ENCODE measurements around the gene MAPK7. TPM values are rescaled to one million over a fixed set of nuclear protein-coding genes. Genes with fewer than 3 reads are reported as not detected.

MAPK7 gene
- 2.1 and 3.8 TPM in 2 replicates for total RNA-seq (2014; rRNA removed; shearing (Covaris generic))
- 17.4 and 17.7 TPM in 2 replicates for polyA plus RNA-seq (2015; cell fraction: cytosol; rRNA removed)
- 35.9 and 87.0 TPM in 2 replicates for polyA plus RNA-seq (2015; cell fraction: nucleus; rRNA removed)

GRCh38 chr17:19378416-19379360 lies at the start of gene MAPK7:
Gene MAPK7, plus strand, starts transcription at chr17:19378498. Its CDS starts 403 bp downstream, at chr17:19378901.
- DNase-seq (ENCODE audit: low read depth, low spot score): no peak
- in situ Hi-C loops (cut with HindIII; ENCODE audit: low pct_unique_long_range_greater_than_20kb, low sequenced_read_pairs): no loop called here

GRCh38 chr17:19329136-19329535 lies 49.2 kb upstream of the MAPK7 start:
- no peak for DNase-seq (ENCODE audit: low read depth, low spot score)
- in situ Hi-C loops (cut with HindIII; ENCODE audit: low pct_unique_long_range_greater_than_20kb, low sequenced_read_pairs): no loop called here

GRCh38 chr17:19329839-19330238 lies 48.5 kb upstream of the MAPK7 start:
- in situ Hi-C loops (cut with HindIII; ENCODE audit: low pct_unique_long_range_greater_than_20kb, low sequenced_read_pairs): no loop called here

GRCh38 chr17:19330271-19330670 lies 48.0 kb upstream of the MAPK7 start:
- in situ Hi-C loops (cut with HindIII; ENCODE audit: low pct_unique_long_range_greater_than_20kb, low sequenced_read_pairs): no loop called here
- DNase-seq (ENCODE audit: low read depth, low spot score): no peak

More at GRCh38 chr17:19329839-19330238, 48.5 kb upstream of the MAPK7 start:
- DNase-seq (ENCODE audit: low read depth, low spot score): no peak

- no peak for DNase-seq (ENCODE audit: low read depth, low spot score)
- in situ Hi-C loops (cut with HindIII; ENCODE audit: low pct_unique_long_range_greater_than_20kb, low sequenced_read_pairs): no loop called here
Observed at GRCh38 chr17:19331134-19331533, 47.2 kb upstream of the MAPK7 start.

- DNase-seq (ENCODE audit: low read depth, low spot score): no peak
- in situ Hi-C loops (cut with HindIII; ENCODE audit: low pct_unique_long_range_greater_than_20kb, low sequenced_read_pairs): no loop called here
Observed at GRCh38 chr17:19331543-19332245, 46.6 kb upstream of the MAPK7 start.

GRCh38 chr17:19332371-19333131 lies 45.7 kb upstream of the MAPK7 start:
- in situ Hi-C loops (cut with HindIII; ENCODE audit: low pct_unique_long_range_greater_than_20kb, low sequenced_read_pairs): no loop called here
- no peak for DNase-seq (ENCODE audit: low read depth, low spot score)

GRCh38 chr17:19333132-19333440 lies 45.2 kb upstream of the MAPK7 start:
- DNase-seq (ENCODE audit: low read depth, low spot score): no peak
- in situ Hi-C loops (cut with HindIII; ENCODE audit: low pct_unique_long_range_greater_than_20kb, low sequenced_read_pairs): no loop called here

GRCh38 chr17:19333736-19334290 lies 44.5 kb upstream of the MAPK7 start:
- DNase-seq (ENCODE audit: low read depth, low spot score): no peak
- in situ Hi-C loops (cut with HindIII; ENCODE audit: low pct_unique_long_range_greater_than_20kb, low sequenced_read_pairs): no loop called here

GRCh38 chr17:19334331-19334730 lies 44.0 kb upstream of the MAPK7 start:
- in situ Hi-C loops (cut with HindIII; ENCODE audit: low pct_unique_long_range_greater_than_20kb, low sequenced_read_pairs): no loop called here
- no peak for DNase-seq (ENCODE audit: low read depth, low spot score)

- DNase-seq (ENCODE audit: low read depth, low spot score): no peak
- in situ Hi-C loops (cut with HindIII; ENCODE audit: low pct_unique_long_range_greater_than_20kb, low sequenced_read_pairs): no loop called here
Observed at GRCh38 chr17:19335951-19336631, 42.2 kb upstream of the MAPK7 start.

GRCh38 chr17:19336938-19337711 lies 41.2 kb upstream of the MAPK7 start:
- in situ Hi-C loops (cut with HindIII; ENCODE audit: low pct_unique_long_range_greater_than_20kb, low sequenced_read_pairs): no loop called here
- DNase-seq (ENCODE audit: low read depth, low spot score): peak; percentile 26

- in situ Hi-C loops (cut with HindIII; ENCODE audit: low pct_unique_long_range_greater_than_20kb, low sequenced_read_pairs): no loop called here
Observed at GRCh38 chr17:19337712-19338023, 40.6 kb upstream of the MAPK7 start.

GRCh38 chr17:19338031-19338990 lies 40.0 kb upstream of the MAPK7 start:
- in situ Hi-C loops (cut with HindIII; ENCODE audit: low pct_unique_long_range_greater_than_20kb, low sequenced_read_pairs): no loop called here
- peak; percentile 76 for DNase-seq (ENCODE audit: low read depth, low spot score)

More at GRCh38 chr17:19337712-19338023, 40.6 kb upstream of the MAPK7 start:
- no peak for DNase-seq (ENCODE audit: low read depth, low spot score)

GRCh38 chr17:19339341-19339815 lies 38.9 kb upstream of the MAPK7 start:
- DNase-seq (ENCODE audit: low read depth, low spot score): no peak
- in situ Hi-C loops (cut with HindIII; ENCODE audit: low pct_unique_long_range_greater_than_20kb, low sequenced_read_pairs): no loop called here

Measured in SK-MEL-5 (cell line).